NCI-H524 (cell line): ENCODE results near the gene FAM13B.

Experiments used
- DNase-seq, 2 experiments: peaks; one replicate each; lab custom pipeline; 2025; lab: John Stamatoyannopoulos, UW

Gene FAM13B

DNA sequence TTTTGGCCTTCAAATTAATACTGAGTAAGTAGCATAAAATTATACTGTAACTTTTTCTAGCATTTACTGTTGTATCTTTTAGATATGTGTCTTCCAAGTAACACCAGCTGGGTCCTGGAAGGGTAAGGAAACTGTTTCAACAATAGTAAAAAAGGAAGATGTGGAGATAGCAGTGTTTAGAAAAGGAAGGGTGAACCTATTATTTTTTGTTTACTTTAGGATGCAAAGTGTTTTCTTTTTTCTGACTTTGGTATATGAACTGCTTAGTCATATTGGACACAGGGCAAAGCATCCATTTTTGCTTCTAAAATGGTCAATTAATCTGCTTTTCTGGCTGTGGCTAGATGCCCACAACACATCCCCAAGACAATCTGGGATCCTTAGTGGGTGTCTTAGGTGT, 138.3 kb downstream of the FAM13B start:
- no peak for DNase-seq

GRCh38 chr5:137891849-137892248, 141.0 kb downstream of the FAM13B start:
- no peak for DNase-seq

DNA sequence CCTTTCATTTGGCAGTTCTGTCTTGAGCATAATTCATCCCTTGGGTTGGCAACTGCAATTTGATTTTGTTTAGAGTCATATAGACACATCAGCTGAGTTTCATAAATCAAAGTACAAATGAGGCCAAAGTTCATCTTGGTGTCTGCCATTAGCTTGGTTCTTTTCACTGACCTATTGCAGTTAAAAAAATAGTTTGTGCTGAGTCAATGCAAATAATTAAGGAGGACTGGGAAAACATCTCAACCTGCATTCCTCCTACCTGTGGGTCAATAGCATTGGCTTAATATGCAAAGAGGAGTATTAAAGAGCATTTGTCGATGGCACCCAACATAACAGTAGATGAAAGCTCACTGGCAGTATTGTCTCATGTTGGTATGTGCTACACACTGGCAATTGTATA, 142.0 kb downstream of the FAM13B start:
- no peak for DNase-seq

- DNase-seq = peak; percentile 77 to 89
Measured at GRCh38 chr5:137888863-137889759, 143.8 kb downstream of the FAM13B start, which contains the start of gene PKD2L2. Gene PKD2L2 (plus strand): TSS chr5:137889457. CDS start chr5:137889492, 35 bp downstream.

GRCh38 chr5:137888466-137888862, 144.4 kb downstream of the FAM13B start:
- peak in 1 of 2 experiments; percentile 27 for DNase-seq
